NCI-H2029 treated with DMSO at 0.1 percent for 48 hours (cell line): ENCODE data around the gene FBN1.

ENCODE experiments used
- DNase-seq: peaks from one replicate; lab custom pipeline; 2025; lab: John Stamatoyannopoulos, UW

The FBN1 gene

GRCh38 chr15:48366584-48367312, 278.8 kb downstream of the FBN1 start:
- no peak for DNase-seq

- DNase-seq: no peak
Measured at GRCh38 chr15:48365575-48365974, 279.9 kb downstream of the FBN1 start.

- no peak for DNase-seq
Measured at GRCh38 chr15:48363474-48363873, 282.0 kb downstream of the FBN1 start.

- DNase-seq: no peak
Measured at GRCh38 chr15:48361685-48362084, 283.8 kb downstream of the FBN1 start.

- no peak for DNase-seq
Measured at GRCh38 chr15:48360841-48361240, 284.7 kb downstream of the FBN1 start.
